T-helper 9 cell (primary cell): Measurements from ENCODE around the gene LACRT.

Experiments
- DNase-seq: peaks from one replicate; pipeline ENCODE4 v3.0.0-alpha.2; 2020

The LACRT gene

DNA sequence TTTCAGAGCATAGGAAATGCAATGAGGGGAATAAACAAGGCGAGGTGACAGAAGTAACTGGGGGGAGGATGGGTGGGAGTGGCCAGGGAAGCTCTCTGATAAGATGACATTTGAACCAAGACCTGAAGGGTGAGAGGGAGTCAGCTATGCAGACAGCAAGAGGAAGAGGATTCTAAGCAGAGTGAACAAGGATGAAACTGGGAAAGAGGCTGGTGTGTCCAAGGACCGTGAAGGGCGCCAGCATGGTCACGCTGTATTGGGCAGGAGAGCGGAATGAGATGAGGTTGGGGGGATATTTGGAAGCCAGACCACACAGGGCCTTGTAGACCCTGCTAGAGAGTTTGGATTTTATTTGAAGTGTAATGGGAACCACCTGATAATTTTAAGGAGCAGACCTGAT, 35.7 kb downstream of the LACRT start:
- DNase-seq, result no peak

DNA sequence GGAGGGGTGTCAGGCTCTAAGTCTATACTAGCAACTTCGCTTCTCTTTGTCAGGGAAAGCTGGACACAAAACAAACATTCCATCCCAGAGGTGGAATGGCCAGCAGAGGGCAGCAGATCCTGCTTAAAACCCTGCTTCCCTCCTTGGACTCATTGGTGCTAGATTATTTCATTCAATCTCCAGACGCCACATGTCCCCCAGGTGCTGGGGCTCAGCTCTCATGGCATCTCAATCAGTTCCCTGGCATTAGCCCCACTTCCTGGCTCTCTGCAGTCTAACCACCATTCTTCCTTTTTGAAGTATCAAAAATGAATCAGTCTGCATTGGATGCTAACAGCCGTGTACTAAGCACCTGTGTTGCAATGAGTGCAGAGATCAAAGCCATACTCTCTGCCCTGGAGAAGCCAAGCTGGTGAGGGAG, 38.2 kb downstream of the LACRT start:
- DNase-seq, result peak; percentile 48

DNA sequence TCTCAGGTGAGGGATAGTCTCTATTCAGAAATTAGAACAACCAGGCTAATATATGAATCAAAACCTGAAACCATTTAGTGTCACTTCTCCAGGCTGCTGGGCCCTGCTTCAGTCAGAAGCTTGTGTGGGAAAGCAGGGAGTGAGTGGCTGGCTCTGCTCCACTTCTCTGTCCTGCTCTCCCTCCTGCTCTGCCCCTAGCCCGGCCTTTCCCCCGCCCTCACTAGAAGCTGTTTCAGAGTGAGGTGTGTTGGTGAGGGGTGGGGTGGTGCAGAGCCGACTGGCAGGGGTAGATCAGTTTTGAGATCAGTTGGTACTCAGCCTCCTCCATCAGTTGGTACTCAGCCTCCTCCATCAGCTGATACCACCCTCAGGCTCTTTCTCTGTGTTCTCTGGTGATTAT, 39.2 kb downstream of the LACRT start:
- no peak for DNase-seq

DNA sequence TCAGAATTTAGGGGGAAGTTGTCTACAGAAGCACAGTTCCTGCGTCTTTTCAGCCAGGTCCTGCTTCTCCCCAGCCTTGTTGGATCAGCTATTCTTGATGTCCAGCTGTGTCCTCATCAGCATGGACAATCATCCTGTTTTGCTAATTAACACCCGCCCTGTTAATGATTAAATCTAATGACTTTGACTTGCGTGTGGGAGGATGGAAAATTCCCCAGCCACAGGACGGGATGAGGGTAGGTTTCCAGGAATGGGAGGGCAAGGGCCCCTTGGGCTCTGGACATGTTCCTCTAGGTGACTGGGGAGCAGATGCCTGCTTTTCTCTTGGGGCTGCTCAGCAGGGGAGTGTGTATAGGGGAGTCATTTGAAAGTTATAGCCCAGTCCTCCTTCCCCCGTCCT, 41.0 kb downstream of the LACRT start:
- DNase-seq, result no peak

DNA sequence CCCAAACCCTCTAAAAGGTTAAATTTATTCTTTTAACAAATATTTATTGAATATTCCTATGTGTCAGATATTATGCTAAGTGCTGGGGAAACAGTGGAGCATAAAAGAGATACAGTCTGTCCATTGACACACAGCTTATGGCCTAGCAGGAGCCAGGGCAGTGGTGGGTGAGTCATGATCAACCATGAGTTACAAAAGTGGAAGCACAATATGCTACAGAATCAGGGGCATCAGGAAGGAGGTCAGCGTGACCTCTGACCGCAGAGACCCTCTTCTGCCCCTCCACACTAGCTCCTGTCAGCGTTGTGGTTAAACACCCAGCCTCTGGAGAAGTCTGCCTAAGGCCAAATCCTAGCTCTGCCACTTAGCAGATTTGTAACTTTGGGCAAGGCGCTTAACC, 41.6 kb downstream of the LACRT start:
- DNase-seq, result no peak

DNA sequence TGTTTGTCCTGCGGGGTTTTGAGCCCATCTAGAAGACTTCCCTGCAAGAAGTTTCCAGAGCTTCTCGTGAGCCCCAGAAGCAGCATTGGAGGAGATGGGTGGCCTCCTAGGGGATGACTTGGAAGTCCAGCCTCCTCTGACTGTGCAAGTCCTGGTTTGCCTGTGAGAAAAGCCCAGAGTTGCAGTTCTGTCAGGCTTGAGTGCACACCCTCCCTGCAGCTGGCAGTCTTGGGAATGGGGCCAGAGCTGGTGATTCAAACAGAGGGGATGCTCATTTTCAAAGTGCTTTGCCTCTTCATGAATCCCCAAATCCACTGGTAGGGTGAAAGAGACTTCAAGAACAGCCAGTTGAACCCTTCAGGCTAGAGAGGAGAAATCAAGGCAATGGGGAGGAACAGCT, 42.4 kb downstream of the LACRT start:
- DNase-seq, result no peak

DNA sequence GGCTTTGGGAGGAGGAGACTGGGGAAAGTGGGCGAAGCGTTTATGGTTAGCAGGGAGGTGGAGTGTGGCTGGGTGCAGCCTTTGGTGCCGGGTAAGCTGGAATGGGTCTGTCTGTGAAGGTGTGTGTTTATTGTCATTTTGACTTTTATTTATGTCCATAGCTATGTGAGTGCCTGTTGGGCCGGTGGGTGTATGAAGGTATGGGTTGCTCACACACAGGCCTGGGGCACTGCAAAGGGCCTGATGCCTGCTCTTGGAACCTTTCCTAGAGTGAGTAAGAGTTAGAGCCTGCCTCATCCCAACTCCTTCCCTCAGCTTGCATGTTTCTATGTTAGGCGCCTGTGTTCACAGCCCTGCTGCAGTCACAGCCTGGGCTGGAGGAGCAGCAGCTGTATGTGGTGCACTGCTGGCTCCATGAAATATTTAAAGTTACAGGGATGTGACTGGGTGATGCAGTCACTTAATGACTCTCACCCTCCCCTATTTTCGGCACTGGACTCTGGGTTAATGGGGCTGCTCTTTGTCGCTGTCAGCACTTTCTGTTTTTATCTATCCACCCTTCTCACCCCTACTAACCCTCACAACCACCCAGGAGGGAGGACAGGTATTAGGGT, 43.6 kb downstream of the LACRT start:
- DNase-seq, result no peak

DNA sequence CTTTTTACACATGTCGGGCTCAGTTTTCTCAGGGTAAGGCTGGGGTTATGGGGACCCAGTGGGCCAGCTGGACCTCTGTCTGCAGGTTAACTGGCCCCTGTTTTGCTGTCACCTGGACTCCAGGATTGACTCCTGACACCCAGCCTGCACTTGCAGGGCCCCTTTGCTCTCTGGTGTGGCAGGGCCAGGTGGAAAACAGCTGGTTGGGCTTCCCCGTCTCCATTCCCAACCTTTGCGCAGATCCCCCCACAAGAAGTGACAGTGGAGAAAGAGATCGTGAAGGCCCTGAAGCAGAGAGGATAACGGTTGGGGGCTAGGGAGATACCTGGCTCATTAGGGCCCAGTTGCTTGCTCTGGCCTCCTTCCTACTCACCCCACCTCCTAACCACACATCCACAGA, 44.7 kb downstream of the LACRT start:
- no peak for DNase-seq

DNA sequence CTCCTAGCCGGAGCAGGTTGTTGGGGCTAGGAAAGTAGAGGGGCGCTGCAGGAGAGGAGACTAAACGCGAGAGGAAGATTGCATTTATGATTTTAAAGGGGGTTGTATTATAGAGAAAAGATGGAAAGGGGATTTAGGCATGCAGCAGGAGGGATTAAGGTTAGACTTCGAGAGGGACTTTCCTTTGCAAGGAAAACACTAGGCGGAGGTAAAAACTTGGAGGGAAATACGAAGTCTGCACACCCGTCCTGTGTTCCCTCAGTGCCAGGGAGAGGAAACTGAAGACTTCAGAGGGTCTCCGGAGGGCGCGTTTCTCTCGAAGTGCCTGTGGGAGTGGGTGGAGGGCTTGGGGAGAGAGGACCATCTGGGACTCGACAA, 45.8 kb downstream of the LACRT start:
- no peak for DNase-seq

DNA sequence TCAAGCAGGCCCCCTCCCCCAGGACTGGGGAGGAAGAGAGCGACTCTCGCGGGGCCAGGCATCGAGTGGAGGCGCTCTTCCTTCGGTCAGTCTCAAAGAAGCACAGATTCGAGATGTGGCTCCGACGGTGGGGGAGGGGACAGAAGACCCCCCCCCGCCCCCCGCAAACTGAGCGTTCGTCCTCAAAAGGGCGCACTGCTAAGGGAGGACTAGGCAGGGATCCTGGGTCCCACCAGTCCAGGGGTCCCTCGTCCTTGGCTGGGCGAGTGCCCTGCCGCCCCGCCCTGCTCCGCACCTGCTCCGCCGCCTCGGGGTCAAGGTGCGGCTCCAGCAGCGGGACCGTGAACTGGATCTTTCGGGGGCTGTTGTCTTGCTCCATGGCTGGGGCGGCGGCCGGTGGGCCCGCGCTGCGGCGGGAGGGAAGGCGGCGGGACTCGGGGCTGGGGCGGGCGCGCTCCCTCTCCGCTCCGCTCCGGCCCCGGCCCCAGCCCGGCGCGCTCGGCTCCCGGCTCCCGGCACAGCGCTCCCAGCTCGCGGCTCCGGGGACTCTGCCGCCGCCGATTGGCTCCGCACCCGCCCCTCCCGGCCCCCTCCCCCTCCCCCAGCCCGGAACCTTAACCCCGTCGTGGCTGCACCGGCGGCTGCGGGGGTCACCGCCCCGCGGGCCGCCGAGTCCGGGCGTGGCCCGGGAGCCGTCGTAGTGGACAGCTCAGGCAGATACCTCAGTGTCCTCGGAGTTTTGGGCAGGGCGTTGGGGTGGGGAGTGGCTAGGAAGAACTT, 46.4 kb downstream of the LACRT start, which contains the start of gene PPP1R1A:
PPP1R1A (minus strand) TSS at position 550 of the 780 bp plus-strand sequence; CDS start at position 379, 171 bp downstream.
- no peak for DNase-seq

DNA sequence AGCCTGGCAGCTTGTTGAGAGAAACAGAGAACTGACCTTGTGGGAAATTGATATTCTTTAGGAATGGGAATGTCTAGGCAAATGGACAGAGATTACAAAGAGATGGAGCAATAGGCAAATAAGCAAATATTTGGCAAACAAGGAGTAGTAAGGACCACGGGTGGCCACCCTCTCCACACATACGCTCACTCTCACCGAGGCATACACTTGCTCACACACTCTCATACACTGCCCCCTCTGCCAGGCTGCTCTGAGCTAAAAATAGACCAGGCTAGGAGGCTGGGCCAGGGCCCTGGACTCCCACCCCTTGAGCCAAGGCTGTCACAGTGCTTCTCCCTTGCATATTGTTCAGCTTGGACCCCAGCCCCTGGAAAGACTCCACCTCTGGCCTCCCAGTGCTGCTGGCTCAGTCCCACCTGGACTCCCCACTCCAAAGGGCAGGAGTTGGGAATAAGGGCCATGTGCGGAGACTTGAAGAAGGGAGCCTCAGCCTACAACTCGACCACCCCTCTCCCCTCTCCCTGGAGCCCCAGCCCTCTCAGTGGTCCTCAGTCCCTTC, 47.3 kb downstream of the LACRT start:
- DNase-seq, result no peak

DNA sequence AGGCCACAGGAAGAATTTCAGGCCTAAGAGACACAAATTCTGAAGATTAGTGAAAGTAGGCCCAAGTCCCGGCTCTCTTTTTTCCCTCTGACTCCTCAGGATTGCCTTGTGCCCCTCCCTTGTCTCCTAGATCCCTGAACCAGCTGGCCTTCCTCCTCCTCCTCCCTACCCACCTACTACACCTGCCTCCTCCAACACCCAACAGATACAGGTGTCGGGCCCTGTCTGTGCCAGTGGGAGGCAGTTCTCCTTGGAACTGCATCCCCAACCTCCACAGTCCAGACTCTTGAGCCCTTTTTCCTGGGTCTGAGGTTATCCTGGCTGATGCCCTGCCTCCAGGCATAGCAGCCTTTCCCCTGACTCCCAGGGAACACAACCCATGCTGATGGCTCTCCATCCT, 48.1 kb downstream of the LACRT start:
- DNase-seq, result no peak

DNA sequence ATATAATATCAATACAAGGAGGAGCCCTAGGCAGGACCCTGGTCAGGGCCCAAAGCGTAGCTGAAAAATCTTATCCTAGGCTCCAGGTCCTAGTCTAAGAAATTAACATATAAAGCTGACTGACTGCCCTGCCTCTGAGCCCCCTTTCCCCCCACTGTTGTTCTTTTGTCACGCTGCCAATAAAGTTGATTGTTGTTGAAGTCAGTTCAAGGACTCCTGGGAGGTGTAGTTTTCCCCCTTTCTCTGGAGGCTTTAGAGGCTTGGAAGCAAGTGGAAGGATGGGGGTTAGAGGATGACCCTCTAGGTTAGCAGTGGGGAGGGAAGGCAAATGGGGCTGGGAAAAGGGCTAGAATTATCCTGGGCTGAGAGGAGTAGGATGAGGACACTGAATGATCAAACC, 49.5 kb downstream of the LACRT start:
- DNase-seq, result no peak

DNA sequence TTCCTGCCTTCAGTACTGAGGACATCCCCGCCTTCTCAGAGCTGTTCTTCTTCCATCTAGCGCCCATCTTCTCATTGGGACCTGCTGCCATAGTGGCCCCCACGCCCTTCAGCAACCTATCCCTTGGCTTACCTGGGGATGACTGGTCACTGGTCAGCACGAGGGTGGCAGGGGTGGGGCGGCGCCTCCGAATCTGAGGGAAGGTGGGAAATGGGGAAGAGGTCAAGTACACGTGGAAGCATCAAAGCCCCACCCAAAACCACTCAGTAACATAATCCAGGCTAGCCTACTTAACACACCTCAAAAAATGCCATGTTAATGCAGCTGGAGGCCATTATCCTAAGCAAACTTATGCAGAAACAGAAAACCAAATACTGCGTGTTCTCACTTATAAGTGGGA, 50.6 kb downstream of the LACRT start:
- DNase-seq, result no peak

DNA sequence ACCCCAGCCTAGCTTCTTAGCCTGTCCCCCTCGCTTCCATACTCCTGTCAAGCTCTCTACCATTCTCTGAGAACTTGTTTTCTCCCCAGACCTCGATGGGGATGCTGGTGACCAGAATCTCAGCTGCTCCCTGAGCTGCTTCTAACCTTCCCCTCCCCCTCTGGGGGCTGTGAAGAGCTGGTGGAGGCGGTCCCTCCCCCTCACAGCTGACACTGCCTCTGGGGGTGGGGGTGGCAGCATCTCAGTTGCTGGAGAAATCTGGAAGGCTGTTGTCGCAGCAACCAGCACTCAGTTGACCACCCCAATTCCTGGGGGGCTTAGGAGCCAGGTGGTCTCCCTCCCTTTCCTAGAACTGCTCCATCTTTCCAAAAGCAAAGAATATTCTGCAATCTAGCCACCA, 51.0 kb downstream of the LACRT start:
- no peak for DNase-seq

DNA sequence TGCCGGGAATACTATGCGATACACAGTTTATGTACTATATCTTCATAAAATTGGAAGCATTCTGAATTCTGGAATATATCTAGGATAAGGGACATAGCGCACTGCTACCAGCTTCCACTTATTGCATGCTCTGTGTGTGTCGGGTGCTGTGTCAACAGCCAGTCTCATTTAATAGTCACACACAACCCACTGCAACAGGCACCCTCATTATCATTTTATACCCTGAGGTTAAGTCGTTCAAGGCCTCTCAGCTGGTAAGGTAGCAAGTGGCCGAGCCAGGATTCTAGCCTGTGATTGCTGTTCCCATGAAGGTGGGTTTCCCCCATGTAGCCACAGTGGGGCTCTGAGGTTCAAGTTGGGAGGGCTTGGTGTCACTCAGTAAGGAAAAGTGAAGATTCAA, 53.3 kb downstream of the LACRT start:
- no peak for DNase-seq
